H1 (cell line): ENCODE data around the gene MEIOSIN. TPM values are rescaled to one million over a fixed set of nuclear protein-coding genes. Genes with fewer than 3 reads are reported as not detected.

Experiments
- BCL11A ChIP-seq, 2 experiments: IDR thresholded peaks; one replicate each; pipeline ENCODE4 v1.6.1; 2011; ENCODE audit warnings: low read depth in 2 of 2, low read length in 2 of 2, mild to moderate bottlenecking in 2 of 2
- CBX8 ChIP-seq: fragments of 300-800, 300-1000 bp; sonication (generic); IDR thresholded peaks from 2 replicates; pipeline ENCODE4 v1.7.1; 2016; ENCODE audit warnings: low read depth, low read length, borderline replicate concordance
- CREB1 ChIP-seq: IDR thresholded peaks from 2 replicates; pipeline ENCODE4 v1.6.1; 2012; ENCODE audit warnings: inconsistent platforms
- EP300 ChIP-seq, 2 experiments: IDR thresholded peaks; 1 replicate in 1 of 2; 2 replicates in 1 of 2; pipeline ENCODE4 v1.6.1; 2011 to 2012; ENCODE audit warnings: low read depth in 2 of 2, low read length in 2 of 2, mild to moderate bottlenecking in 2 of 2, borderline replicate concordance in 1 of 2, inconsistent platforms in 1 of 2, moderate library complexity in 1 of 2
- HDAC2 ChIP-seq, 2 experiments: fragments of 300-600 bp in 1 of 2; sonication (generic) in 1 of 2; IDR thresholded peaks; 2 replicates each; pipeline ENCODE4 v1.6.1; 2011 to 2012; ENCODE audit warnings: low read depth in 2 of 2, low read length in 2 of 2, mild to moderate bottlenecking in 2 of 2, moderate library complexity in 2 of 2, borderline replicate concordance in 1 of 2, inconsistent platforms in 1 of 2
- JUND ChIP-seq: IDR thresholded peaks from 2 replicates; pipeline ENCODE4 v1.6.1; 2011; ENCODE audit warnings: mild to moderate bottlenecking, improper control_type of control experiment, low read length
- KDM5A ChIP-seq: fragments of 200-600 bp; IDR thresholded peaks from 2 replicates; pipeline ENCODE4 v1.7.1; 2012; ENCODE audit warnings: mild to moderate bottlenecking, low read length, inconsistent platforms, mixed read lengths
- POU5F1 ChIP-seq: IDR thresholded peaks from 2 replicates; pipeline ENCODE4 v1.6.1; 2011; ENCODE audit warnings: low read depth, mild to moderate bottlenecking, low read length, moderate library complexity
- RAD21 ChIP-seq, 2 experiments: IDR thresholded peaks in 1 of 2; conservative IDR thresholded peaks in 1 of 2; 2 replicates each; pipeline ENCODE4 v1.6.1; 2011; ENCODE audit warnings: low read depth in 2 of 2, low read length in 2 of 2, improper control_type of control experiment in 1 of 2, inconsistent platforms in 1 of 2, mild to moderate bottlenecking in 1 of 2, moderate library complexity in 1 of 2
- SIX5 ChIP-seq: IDR thresholded peaks from 2 replicates; pipeline ENCODE4 v1.6.1; 2011; ENCODE audit warnings: mild to moderate bottlenecking, low read depth, low read length
- TBP ChIP-seq: IDR thresholded peaks from 2 replicates; pipeline ENCODE4 v1.6.1; 2011; ENCODE audit warnings: low read depth, low read length, improper control_type of control experiment
- polyA plus RNA-seq, 7 experiments: library from polyadenylated mRNA; depleted of rRNA in 3 of 7; stranded (reverse) in 5 of 7; unstranded in 2 of 7; fragments of >200 nt in 5 of 7; fragments of 200-250 nt in 2 of 7; gene quantifications; 1 replicate in 5 of 7; 2 replicates in 1 of 7; 4 replicates in 1 of 7; pipeline versions ENCODE4 v1.2.1 to v1.2.3, GENCODE V29; 2011 to 2013; ENCODE audit warnings: missing spikeins in 2 of 7, mixed read lengths in 2 of 7
- total RNA-seq: library from RNA; stranded (reverse); fragmentation: NEBNext Ultra II Directional; extraction: Animal tissue kit (Norgen Biotek cat#: 25700); gene quantifications from 2 replicates; pipeline ENCODE4 v1.2.1, GENCODE V29; 2021
- TF ChIP-seq, protein P1 (sequence below), 3 experiments: IDR thresholded peaks; 1 replicate in 2 of 3; 2 replicates in 1 of 3; pipeline versions ENCODE4 v1.5.1 to v1.6.1; 2011; ENCODE audit warnings: low read length in 3 of 3, mild to moderate bottlenecking in 3 of 3, inconsistent platforms in 2 of 3, low read depth in 1 of 3, moderate library complexity in 1 of 3; ENCODE audit not compliant: insufficient read depth in 1 of 3; ENCODE audit errors: control extremely low read depth in 1 of 3
- TF ChIP-seq, protein P2 (sequence below): IDR thresholded peaks from 2 replicates; pipeline ENCODE4 v1.6.1; 2012; ENCODE audit warnings: inconsistent platforms

MEIOSIN gene
- total and polyA plus RNA-seq, 2 of the 8 experiments (the other 6 are each of a cell fraction or from before 2014, with no cell fraction given): 0.11 TPM; not detected in 1

DNA sequence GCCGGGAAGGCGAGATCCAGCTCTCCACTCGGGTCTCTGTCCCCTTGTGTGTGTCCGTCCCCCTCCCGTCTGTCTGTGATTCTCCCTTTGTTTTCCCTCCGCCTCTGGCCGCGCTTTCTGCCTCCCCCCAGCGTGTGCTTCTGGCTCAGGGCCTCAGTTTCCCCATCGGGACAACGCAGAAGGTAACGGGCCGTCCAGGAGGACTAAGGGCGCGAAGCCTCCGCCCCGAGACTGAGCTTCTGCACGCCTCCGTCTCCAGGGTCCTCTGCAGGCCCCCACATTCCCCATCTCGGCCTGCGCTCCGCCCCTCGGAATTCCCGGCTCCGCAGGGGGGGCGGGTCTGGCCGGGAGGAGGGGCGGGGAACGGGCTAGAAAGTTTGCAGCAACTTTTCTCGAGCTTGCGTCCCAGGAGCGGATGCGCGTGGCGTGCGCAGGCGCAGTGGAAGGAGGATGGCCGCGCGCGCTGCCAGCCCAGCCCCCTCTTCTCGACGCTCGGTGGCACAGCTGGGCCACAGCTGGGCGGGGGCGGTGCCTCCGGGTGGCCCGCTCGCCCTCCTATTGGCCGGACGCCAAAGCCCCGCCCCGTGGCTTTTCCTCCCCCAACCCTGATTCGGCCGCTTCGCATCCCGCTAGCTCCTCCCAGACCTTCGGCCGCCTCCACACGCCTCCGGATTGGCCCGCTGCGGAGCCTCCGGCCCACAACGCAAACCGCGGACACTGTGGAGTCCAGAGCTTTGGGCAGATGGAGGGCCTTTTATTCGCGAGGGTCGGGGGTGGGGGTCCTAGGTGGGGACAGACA, 35.9 kb downstream of the MEIOSIN start, which contains the start of gene SIX5 (continued):
- TF ChIP-seq, protein P1, sequence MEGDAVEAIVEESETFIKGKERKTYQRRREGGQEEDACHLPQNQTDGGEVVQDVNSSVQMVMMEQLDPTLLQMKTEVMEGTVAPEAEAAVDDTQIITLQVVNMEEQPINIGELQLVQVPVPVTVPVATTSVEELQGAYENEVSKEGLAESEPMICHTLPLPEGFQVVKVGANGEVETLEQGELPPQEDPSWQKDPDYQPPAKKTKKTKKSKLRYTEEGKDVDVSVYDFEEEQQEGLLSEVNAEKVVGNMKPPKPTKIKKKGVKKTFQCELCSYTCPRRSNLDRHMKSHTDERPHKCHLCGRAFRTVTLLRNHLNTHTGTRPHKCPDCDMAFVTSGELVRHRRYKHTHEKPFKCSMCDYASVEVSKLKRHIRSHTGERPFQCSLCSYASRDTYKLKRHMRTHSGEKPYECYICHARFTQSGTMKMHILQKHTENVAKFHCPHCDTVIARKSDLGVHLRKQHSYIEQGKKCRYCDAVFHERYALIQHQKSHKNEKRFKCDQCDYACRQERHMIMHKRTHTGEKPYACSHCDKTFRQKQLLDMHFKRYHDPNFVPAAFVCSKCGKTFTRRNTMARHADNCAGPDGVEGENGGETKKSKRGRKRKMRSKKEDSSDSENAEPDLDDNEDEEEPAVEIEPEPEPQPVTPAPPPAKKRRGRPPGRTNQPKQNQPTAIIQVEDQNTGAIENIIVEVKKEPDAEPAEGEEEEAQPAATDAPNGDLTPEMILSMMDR (IDR thresholded peaks at IDR 0.05; ENCODE audit: control extremely low read depth in 1 of 3, insufficient read depth in 1 of 3, low read depth in 1 of 3, low read length in 3 of 3): no peak
- TF ChIP-seq BCL11A (IDR thresholded peaks at IDR 0.05; ENCODE audit: low read depth in 2 of 2, low read length in 2 of 2) (no peak), CREB1 (peak; percentile 75), SIX5 (no peak), HDAC2 (IDR thresholded peaks at IDR 0.05; ENCODE audit: borderline replicate concordance in 1 of 2, low read depth in 2 of 2, low read length in 2 of 2) (0 out of 4 replicates have a peak, but pooled peaks have one; percentile 29 to 60), CBX8 (no peak), JUND (no peak), EP300 (IDR thresholded peaks at IDR 0.05; ENCODE audit: borderline replicate concordance in 1 of 2, low read depth in 2 of 2, low read length in 2 of 2) (no peak), KDM5A (no peak), POU5F1 (no peak), RAD21 (IDR thresholded peaks at IDR 0.05 in 1 of 2, conservative IDR thresholded peaks at IDR 0.05 in 1 of 2; ENCODE audit: low read depth in 2 of 2, low read length in 2 of 2) (peak in 1 of 2 experiments; percentile 3; a peak in 1 of 4 replicates), TBP (peak; percentile 89)
- TF ChIP-seq, protein P2, sequence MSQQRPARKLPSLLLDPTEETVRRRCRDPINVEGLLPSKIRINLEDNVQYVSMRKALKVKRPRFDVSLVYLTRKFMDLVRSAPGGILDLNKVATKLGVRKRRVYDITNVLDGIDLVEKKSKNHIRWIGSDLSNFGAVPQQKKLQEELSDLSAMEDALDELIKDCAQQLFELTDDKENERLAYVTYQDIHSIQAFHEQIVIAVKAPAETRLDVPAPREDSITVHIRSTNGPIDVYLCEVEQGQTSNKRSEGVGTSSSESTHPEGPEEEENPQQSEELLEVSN: peak; percentile 62
